ENCODE measurements around the gene DPF3.

DNA sequence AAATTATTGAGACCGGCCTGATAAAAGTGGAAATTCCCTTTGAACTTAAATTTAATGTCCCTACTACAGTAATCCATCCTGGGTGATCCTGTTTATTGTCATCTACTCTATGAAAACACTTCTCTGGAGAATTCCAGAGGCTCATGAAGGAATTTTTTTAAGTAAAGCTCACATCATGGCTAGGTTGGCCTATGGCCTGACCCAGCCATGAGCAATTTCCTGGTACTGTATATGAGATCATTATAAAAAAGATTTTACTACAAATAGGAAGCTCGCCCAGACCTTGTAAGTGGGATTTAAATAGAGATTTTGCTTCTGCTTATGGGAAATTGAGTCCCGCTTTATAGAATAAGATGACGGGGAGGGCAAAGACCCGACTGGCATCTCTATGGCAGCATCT lies 215.5 kb downstream of the DPF3 start:
- TF ChIP-seq, protein P1, sequence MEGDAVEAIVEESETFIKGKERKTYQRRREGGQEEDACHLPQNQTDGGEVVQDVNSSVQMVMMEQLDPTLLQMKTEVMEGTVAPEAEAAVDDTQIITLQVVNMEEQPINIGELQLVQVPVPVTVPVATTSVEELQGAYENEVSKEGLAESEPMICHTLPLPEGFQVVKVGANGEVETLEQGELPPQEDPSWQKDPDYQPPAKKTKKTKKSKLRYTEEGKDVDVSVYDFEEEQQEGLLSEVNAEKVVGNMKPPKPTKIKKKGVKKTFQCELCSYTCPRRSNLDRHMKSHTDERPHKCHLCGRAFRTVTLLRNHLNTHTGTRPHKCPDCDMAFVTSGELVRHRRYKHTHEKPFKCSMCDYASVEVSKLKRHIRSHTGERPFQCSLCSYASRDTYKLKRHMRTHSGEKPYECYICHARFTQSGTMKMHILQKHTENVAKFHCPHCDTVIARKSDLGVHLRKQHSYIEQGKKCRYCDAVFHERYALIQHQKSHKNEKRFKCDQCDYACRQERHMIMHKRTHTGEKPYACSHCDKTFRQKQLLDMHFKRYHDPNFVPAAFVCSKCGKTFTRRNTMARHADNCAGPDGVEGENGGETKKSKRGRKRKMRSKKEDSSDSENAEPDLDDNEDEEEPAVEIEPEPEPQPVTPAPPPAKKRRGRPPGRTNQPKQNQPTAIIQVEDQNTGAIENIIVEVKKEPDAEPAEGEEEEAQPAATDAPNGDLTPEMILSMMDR (IDR thresholded peaks at IDR 0.05) = no peak
- no peak for TF ChIP-seq POLR2A (IDR thresholded peaks at IDR 0.05)
